RWPE2 (cell line): Measurements from ENCODE around the gene SPACDR.

Experiments
- ATAC-seq: fragments of 200-7000 bp; cut with Tn5 transposase; 3 replicates; pipeline ENCODE4 v1.9.1; 2021; ENCODE audit warnings: low read depth
- DNase-seq: peaks from one replicate; pipeline ENCODE4 v3.0.0-alpha.2; 2020; ENCODE audit warnings: low spot score
- H3K27ac ChIP-seq: fragments of 450-650 bp; 2 replicates; pipeline ENCODE4 v1.5.1; 2017; ENCODE audit warnings: mild to moderate bottlenecking; ENCODE audit not compliant: poor library complexity, severe bottlenecking
- H3K27me3 ChIP-seq: fragments of 250-450 bp; sonication (Bioruptor Pico); 2 replicates; pipeline ENCODE4 v1.5.1; 2021; ENCODE audit warnings: mild to moderate bottlenecking, moderate library complexity; ENCODE audit not compliant: insufficient read depth, poor library complexity, severe bottlenecking
- H3K36me3 ChIP-seq: fragments of 250-450 bp; sonication (Bioruptor Pico); 2 replicates; pipeline ENCODE4 v1.5.1; 2020; ENCODE audit warnings: low read depth, mild to moderate bottlenecking, moderate library complexity
- H3K4me1 ChIP-seq: fragments of 250-450 bp; sonication (Bioruptor Pico); 2 replicates; pipeline ENCODE4 v1.5.1; 2021; ENCODE audit warnings: mild to moderate bottlenecking, moderate library complexity; ENCODE audit not compliant: insufficient read depth, poor library complexity, severe bottlenecking
- H3K4me3 ChIP-seq: fragments of 250-450 bp; sonication (Bioruptor Pico); 2 replicates; pipeline ENCODE4 v1.5.1; 2021; ENCODE audit warnings: mild to moderate bottlenecking, moderate library complexity; ENCODE audit not compliant: severe bottlenecking
- H3K9me3 ChIP-seq: fragments of 250-450 bp; sonication (Bioruptor Pico); 2 replicates; pipeline ENCODE4 v1.5.1; 2021; ENCODE audit warnings: mild to moderate bottlenecking, moderate library complexity; ENCODE audit not compliant: severe bottlenecking
- CTCF ChIP-seq: fragments of 450-650 bp; IDR thresholded peaks from one replicate; pipeline ENCODE4 v1.5.1; 2017; ENCODE audit warnings: mild to moderate bottlenecking, moderate library complexity; ENCODE audit not compliant: poor library complexity, severe bottlenecking

Gene SPACDR

GRCh38 chr7:100466653-100467605, 2.9 kb upstream of the SPACDR start:
- no peak overlapping the region for H3K27ac ChIP-seq
- H3K9me3 ChIP-seq = no peaks in the 10 kb centered on the region
- H3K27me3 ChIP-seq = no peaks in the 10 kb centered on the region
- ATAC-seq (no peak), DNase-seq (no peak)
- H3K4me3 ChIP-seq = no peak overlapping the region
- no peaks in the 10 kb centered on the region for H3K4me1 ChIP-seq
- TF ChIP-seq CTCF = no peak
- peaks cover 11% of the 10 kb centered on the region for H3K36me3 ChIP-seq

- peak; percentile 46 for TF ChIP-seq CTCF
- no peak overlapping the region for H3K27ac ChIP-seq
- no peaks in the 10 kb centered on the region for H3K9me3 ChIP-seq
- DNase-seq (no peak), ATAC-seq (peak; percentile 66)
- no peaks in the 10 kb centered on the region for H3K27me3 ChIP-seq
- H3K4me3 ChIP-seq = no peak overlapping the region
- no peaks in the 10 kb centered on the region for H3K4me1 ChIP-seq
- H3K36me3 ChIP-seq = peaks cover 11% of the 10 kb centered on the region
Observed at GRCh38 chr7:100465702-100466311, 1.7 kb upstream of the SPACDR start.

GRCh38 chr7:100465299-100465698, 1.2 kb upstream of the SPACDR start:
- Histone ChIP-seq H3K9me3 (no peaks in the 10 kb centered on the region), H3K4me1 (no peaks in the 10 kb centered on the region), H3K4me3 (no peak overlapping the region), H3K27ac (no peak overlapping the region), H3K27me3 (no peaks in the 10 kb centered on the region), H3K36me3 (peaks cover 7% of the 10 kb centered on the region; the same call in 1 of the 2 replicates)
- TF ChIP-seq CTCF = no peak
- ATAC-seq (no peak), DNase-seq (no peak)

GRCh38 chr7:100464791-100465190, 731 bp upstream of the SPACDR start:
- Histone ChIP-seq H3K27me3 (no peaks in the 10 kb centered on the region), H3K4me3 (no peak overlapping the region), H3K36me3 (0 out of 2 replicates have a peak, but pooled peaks cover 5% of the 10 kb centered on the region), H3K4me1 (no peaks in the 10 kb centered on the region), H3K27ac (no peak overlapping the region), H3K9me3 (no peaks in the 10 kb centered on the region)
- DNase-seq = no peak
- TF ChIP-seq CTCF = no peak
- no peak for ATAC-seq

GRCh38 chr7:100457033-100457432, 7.0 kb downstream of the SPACDR start:
- Histone ChIP-seq H3K4me1 (no peaks in the 10 kb centered on the region), H3K9me3 (no peaks in the 10 kb centered on the region)
- no peak for TF ChIP-seq CTCF

More at GRCh38 chr7:100457033-100457432, 7.0 kb downstream of the SPACDR start:
- H3K4me3 ChIP-seq = no peak overlapping the region
- no peaks in the 10 kb centered on the region for H3K27me3 ChIP-seq
- no peak overlapping the region for H3K27ac ChIP-seq
- no peak for ATAC-seq
- no peaks in the 10 kb centered on the region for H3K36me3 ChIP-seq
- DNase-seq = no peak
